Measurements from ENCODE around the gene CNTN5. TPM values are rescaled to one million over a fixed set of nuclear protein-coding genes. Genes with fewer than 3 reads are reported as not detected.
"Not testable (repeated sequence)": the region's sequence is repeated elsewhere in the genome, so short reads cannot be mapped to it uniquely, and the experiment has no call there.

CNTN5 gene
- total RNA-seq, 2 experiments from 2014 or later = not detected

DNA sequence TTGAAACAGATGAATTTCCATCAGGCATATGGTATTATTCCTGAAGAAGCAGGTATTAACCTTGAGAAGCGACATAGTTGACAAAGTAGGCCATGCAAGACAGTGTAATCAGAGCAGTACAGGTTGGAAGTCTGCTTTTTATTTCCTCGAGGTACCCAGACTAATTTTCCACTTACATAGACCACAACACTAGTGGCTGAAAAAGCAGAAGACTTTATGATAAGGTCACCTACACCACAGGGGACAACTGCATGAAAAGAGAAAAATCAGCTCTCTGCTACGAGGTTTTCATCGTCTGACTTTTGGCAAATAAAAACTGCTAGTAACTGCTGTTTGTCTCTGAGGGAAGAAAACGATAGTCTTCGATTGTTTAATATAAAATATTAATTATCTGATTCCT is 77.5 kb downstream of the CNTN5 start:
- ChIA-PET CTCF (no interaction called here), POLR2A (no interaction called here)
- Mint-ChIP-seq H3K36me3 (ENCODE audit: low read depth) (no peaks in the 10 kb centered on the region), H3K9me3 (ENCODE audit: insufficient read depth) (peaks cover 5% of the 10 kb centered on the region), H3K4me3 (no peak overlapping the region), H3K4me1 (ENCODE audit: low read depth) (no peaks in the 10 kb centered on the region), H3K27me3 (ENCODE audit: low read depth) (no peaks in the 10 kb centered on the region), H3K27ac (no peak overlapping the region)
- ATAC-seq (no peak), DNase-seq (no peak)

DNA sequence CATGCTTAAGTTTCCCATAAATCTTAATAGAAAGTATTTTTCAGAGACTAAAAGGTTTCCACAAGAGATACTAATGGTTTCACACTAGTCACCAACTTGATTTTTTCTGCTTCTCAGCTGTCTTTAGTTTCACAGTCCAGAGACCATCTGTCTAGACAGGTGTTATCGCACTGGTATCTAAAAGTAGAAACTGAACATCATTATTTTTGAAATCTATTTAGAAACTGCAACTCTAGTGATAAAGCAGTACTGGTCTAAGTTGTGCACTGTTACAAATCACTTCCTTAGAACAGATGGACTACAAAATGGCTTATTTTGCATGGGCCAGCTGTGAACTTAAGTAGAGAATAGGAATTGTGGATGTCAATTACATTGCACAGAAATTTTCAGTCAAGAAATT is 78.0 kb downstream of the CNTN5 start:
- ATAC-seq = no peak
- no peak overlapping the region for H3K27ac Mint-ChIP-seq
- H3K9me3 Mint-ChIP-seq (ENCODE audit: insufficient read depth) = peaks cover 10% of the 10 kb centered on the region
- no peak overlapping the region for H3K4me3 Mint-ChIP-seq
- DNase-seq = no peak
- no peaks in the 10 kb centered on the region for H3K27me3 Mint-ChIP-seq (ENCODE audit: low read depth)
- H3K36me3 Mint-ChIP-seq (ENCODE audit: low read depth) = no peaks in the 10 kb centered on the region
- ChIA-PET CTCF (no interaction called here), POLR2A (no interaction called here)
- H3K4me1 Mint-ChIP-seq (ENCODE audit: low read depth) = no peaks in the 10 kb centered on the region

DNA sequence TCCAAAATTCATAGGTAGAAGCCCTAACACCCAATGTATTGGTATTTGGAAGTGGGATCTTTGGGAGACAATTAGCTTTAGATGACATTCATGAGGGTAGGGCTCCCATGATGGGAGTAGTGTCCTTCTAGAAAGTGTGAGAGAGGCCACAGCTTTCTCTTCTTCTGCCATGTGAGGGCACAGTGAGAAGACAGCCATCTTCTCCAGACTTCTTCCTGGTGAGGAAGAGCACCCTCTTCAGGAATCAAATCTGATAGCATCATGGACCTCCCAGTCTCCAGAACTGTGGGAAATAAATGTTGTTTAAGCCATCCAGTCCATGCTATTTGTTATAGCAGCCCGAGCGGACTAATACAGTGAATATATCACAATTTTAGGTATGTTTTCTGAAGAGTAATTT is 96.9 kb downstream of the CNTN5 start:
- H3K4me3 Mint-ChIP-seq = no peak overlapping the region
- no peak for DNase-seq
- ATAC-seq = no peak
- H3K27ac Mint-ChIP-seq = no peak overlapping the region
- POLR2A ChIA-PET = no interaction called here
- CTCF ChIA-PET = no interaction called here
- no peaks in the 10 kb centered on the region for H3K36me3 Mint-ChIP-seq (ENCODE audit: low read depth)
- H3K27me3 Mint-ChIP-seq (ENCODE audit: low read depth) = no peaks in the 10 kb centered on the region
- H3K4me1 Mint-ChIP-seq (ENCODE audit: low read depth) = no peaks in the 10 kb centered on the region
- H3K9me3 Mint-ChIP-seq (ENCODE audit: insufficient read depth) = peaks cover 13% of the 10 kb centered on the region

- H3K36me3 Mint-ChIP-seq (ENCODE audit: low read depth); CTCF ChIA-PET; ATAC-seq; H3K27me3 Mint-ChIP-seq (ENCODE audit: low read depth); DNase-seq; H3K4me3 Mint-ChIP-seq; H3K4me1 Mint-ChIP-seq (ENCODE audit: low read depth); H3K27ac Mint-ChIP-seq; POLR2A ChIA-PET: not testable (repeated sequence)
- peaks cover 25% of the 10 kb centered on the region for H3K9me3 Mint-ChIP-seq (ENCODE audit: insufficient read depth)
These were observed 113.1 kb downstream of the CNTN5 start for GRCh38 chr11:99133862-99134261.

DNA sequence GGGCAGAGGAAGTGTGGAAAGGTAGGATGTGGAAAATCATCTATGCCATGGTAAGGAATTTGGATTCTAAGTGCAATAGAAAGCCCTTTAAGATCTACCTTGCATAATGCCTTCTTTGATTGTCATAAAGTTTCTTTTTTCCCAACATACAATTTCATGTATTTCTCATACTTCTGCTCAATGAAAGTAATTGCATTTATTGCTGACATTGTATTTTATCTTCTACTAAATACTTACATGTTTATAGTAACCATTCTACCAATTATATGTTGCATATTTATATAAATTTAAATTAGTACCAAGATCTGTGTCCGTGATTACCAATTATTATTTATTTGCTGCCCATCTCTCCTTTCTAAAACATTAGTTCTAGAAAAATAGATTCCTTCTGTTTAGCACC is 114.8 kb downstream of the CNTN5 start:
- ChIA-PET CTCF (no interaction called here), POLR2A (no interaction called here)
- Mint-ChIP-seq H3K27me3 (ENCODE audit: low read depth) (no peaks in the 10 kb centered on the region), H3K4me3 (no peak overlapping the region), H3K27ac (no peak overlapping the region), H3K36me3 (ENCODE audit: low read depth) (no peaks in the 10 kb centered on the region), H3K4me1 (ENCODE audit: low read depth) (no peaks in the 10 kb centered on the region), H3K9me3 (ENCODE audit: insufficient read depth) (peaks cover 19% of the 10 kb centered on the region)
- ATAC-seq (no peak), DNase-seq (no peak)

GRCh38 chr11:99142237-99142636 is 121.5 kb downstream of the CNTN5 start:
- ChIA-PET POLR2A (no interaction called here), CTCF (no interaction called here)
- peaks cover 9% of the 10 kb centered on the region for H3K9me3 Mint-ChIP-seq (ENCODE audit: insufficient read depth)
- no peaks in the 10 kb centered on the region for H3K27me3 Mint-ChIP-seq (ENCODE audit: low read depth)
- ATAC-seq (no peak), DNase-seq (no peak)
- no peaks in the 10 kb centered on the region for H3K4me1 Mint-ChIP-seq (ENCODE audit: low read depth)
- H3K27ac Mint-ChIP-seq = no peak overlapping the region
- no peaks in the 10 kb centered on the region for H3K36me3 Mint-ChIP-seq (ENCODE audit: low read depth)
- H3K4me3 Mint-ChIP-seq = no peak overlapping the region

- POLR2A ChIA-PET = no interaction called here
- H3K27ac Mint-ChIP-seq = no peak overlapping the region
- DNase-seq (no peak), ATAC-seq (no peak)
- H3K9me3 Mint-ChIP-seq (ENCODE audit: insufficient read depth) = peaks cover 13% of the 10 kb centered on the region
- no peaks in the 10 kb centered on the region for H3K4me1 Mint-ChIP-seq (ENCODE audit: low read depth)
- no peak overlapping the region for H3K4me3 Mint-ChIP-seq
- H3K27me3 Mint-ChIP-seq (ENCODE audit: low read depth) = no peaks in the 10 kb centered on the region
- CTCF ChIA-PET = no interaction called here
- H3K36me3 Mint-ChIP-seq (ENCODE audit: low read depth) = no peaks in the 10 kb centered on the region
These were observed 127.6 kb downstream of the CNTN5 start for GRCh38 chr11:99148352-99148751.

DNA sequence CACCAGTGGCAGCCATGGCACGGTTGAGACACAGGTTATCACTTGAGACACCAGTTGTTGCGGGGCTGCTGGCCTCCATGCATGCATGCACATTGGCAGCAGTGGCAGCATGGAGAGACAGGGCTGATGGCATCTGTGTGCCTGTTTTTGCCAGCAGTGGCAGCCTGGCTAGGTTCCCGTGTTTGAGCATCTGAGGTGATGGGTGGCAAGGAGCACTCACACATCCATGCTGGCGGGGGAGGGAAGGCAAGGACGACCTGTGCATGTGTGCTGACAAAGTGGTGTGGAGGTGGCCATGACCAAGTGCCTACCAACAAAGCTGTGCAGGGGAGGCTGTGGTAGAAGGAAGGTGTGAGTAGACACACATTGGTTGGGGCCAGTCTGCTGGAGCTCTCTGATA is 133.5 kb downstream of the CNTN5 start:
- CTCF ChIA-PET = no interaction called here
- H3K4me3 Mint-ChIP-seq = no peak overlapping the region
- no peak for ATAC-seq

GRCh38 chr11:99160447-99160846 is 139.7 kb downstream of the CNTN5 start:
- ATAC-seq (no peak), DNase-seq (no peak)
- Mint-ChIP-seq H3K27me3 (ENCODE audit: low read depth) (no peaks in the 10 kb centered on the region), H3K9me3 (ENCODE audit: insufficient read depth) (peaks cover 8% of the 10 kb centered on the region), H3K4me3 (no peak overlapping the region), H3K36me3 (ENCODE audit: low read depth) (no peaks in the 10 kb centered on the region), H3K4me1 (ENCODE audit: low read depth) (no peaks in the 10 kb centered on the region), H3K27ac (no peak overlapping the region)
- ChIA-PET POLR2A (no interaction called here), CTCF (no interaction called here)

More for the DNA sequence above, 133.5 kb downstream of the CNTN5 start:
- POLR2A ChIA-PET = no interaction called here
- no peak for DNase-seq
- Mint-ChIP-seq H3K4me1 (ENCODE audit: low read depth) (no peaks in the 10 kb centered on the region), H3K27ac (no peak overlapping the region), H3K27me3 (ENCODE audit: low read depth) (no peaks in the 10 kb centered on the region), H3K36me3 (ENCODE audit: low read depth) (no peaks in the 10 kb centered on the region), H3K9me3 (ENCODE audit: insufficient read depth) (peaks cover 20% of the 10 kb centered on the region)

- H3K36me3 Mint-ChIP-seq (ENCODE audit: low read depth) = no peaks in the 10 kb centered on the region
- no peaks in the 10 kb centered on the region for H3K27me3 Mint-ChIP-seq (ENCODE audit: low read depth)
- no peak overlapping the region for H3K27ac Mint-ChIP-seq
- no peaks in the 10 kb centered on the region for H3K4me1 Mint-ChIP-seq (ENCODE audit: low read depth)
- peaks cover 5% of the 10 kb centered on the region for H3K9me3 Mint-ChIP-seq (ENCODE audit: insufficient read depth)
- DNase-seq (no peak), ATAC-seq (no peak)
- ChIA-PET CTCF (no interaction called here), POLR2A (no interaction called here)
- H3K4me3 Mint-ChIP-seq = no peak overlapping the region
These were observed 142.1 kb downstream of the CNTN5 start for GRCh38 chr11:99162819-99163218.

DNA sequence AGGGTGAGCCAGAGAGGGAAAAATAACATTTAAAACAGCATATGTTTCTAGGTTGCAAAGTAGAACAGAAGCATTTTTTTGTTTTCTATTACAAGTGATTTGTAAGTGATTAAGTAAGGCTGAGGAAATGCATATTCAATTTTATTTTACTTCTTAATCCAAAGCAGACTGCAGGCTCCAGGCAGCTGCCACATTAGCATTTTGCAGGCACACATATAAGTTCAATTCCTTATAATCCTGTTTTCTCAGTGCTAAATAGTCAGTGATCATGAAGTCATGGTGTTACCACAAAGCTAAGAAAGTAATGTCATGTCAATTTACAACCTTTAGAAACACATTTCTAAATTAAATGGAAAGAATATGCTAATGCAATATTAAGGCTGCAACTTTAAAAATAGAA is 149.8 kb downstream of the CNTN5 start:
- no peak for ATAC-seq
- CTCF ChIA-PET = no interaction called here
- Mint-ChIP-seq H3K9me3 (ENCODE audit: insufficient read depth) (no peaks in the 10 kb centered on the region), H3K4me1 (ENCODE audit: low read depth) (no peaks in the 10 kb centered on the region), H3K36me3 (ENCODE audit: low read depth) (no peaks in the 10 kb centered on the region), H3K27me3 (ENCODE audit: low read depth) (no peaks in the 10 kb centered on the region), H3K27ac (no peak overlapping the region), H3K4me3 (no peak overlapping the region)
- no peak for DNase-seq
- POLR2A ChIA-PET = no interaction called here

DNA sequence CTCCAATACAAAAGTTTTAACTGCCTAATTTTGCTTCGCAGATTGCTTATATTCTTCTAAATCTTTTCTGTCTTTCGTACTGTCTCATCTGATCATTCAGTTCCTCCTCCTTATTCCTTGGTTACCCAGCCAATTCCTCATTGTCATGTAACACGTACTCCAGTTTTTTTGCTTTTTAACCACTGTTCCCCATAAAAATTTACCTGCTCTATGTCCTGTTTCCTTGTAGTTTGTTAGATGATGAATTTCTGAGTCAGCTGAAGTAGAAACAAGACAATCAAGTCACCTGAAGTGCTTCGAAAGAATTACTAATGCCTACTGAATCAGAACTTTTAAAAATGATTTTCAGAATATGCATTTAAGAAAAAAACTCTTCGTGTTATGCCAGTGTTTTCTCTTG is 150.6 kb downstream of the CNTN5 start:
- Mint-ChIP-seq H3K9me3 (ENCODE audit: insufficient read depth) (no peaks in the 10 kb centered on the region), H3K27ac (no peak overlapping the region), H3K4me3 (no peak overlapping the region), H3K36me3 (ENCODE audit: low read depth) (no peaks in the 10 kb centered on the region), H3K4me1 (ENCODE audit: low read depth) (no peaks in the 10 kb centered on the region), H3K27me3 (ENCODE audit: low read depth) (no peaks in the 10 kb centered on the region)
- ATAC-seq (no peak), DNase-seq (no peak)
- ChIA-PET POLR2A (no interaction called here), CTCF (no interaction called here)

DNA sequence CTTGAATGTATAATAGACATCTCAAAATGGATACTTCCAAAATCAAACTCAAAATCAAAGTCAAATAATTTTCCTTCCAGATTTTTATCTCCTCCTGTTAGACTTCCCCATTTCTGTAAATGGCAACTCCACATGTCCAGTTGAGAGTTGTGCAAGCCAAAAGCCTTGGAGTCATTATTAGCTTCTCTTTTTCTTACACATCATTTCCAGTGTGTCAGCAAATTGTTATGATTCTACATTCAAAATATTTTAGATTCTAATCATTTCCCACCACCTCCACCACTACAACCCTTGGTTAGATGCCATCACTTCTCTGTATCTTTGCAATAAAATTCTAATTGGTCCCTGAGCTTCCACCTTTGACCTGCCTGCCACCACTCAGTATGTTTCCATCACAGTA is 155.7 kb downstream of the CNTN5 start:
- Mint-ChIP-seq H3K4me1 (ENCODE audit: low read depth) (no peaks in the 10 kb centered on the region), H3K36me3 (ENCODE audit: low read depth) (no peaks in the 10 kb centered on the region), H3K27ac (no peak overlapping the region), H3K9me3 (ENCODE audit: insufficient read depth) (no peaks in the 10 kb centered on the region), H3K27me3 (ENCODE audit: low read depth) (no peaks in the 10 kb centered on the region), H3K4me3 (no peak overlapping the region)
- ATAC-seq = no peak
- ChIA-PET CTCF (no interaction called here), POLR2A (no interaction called here)
- DNase-seq = no peak

DNA sequence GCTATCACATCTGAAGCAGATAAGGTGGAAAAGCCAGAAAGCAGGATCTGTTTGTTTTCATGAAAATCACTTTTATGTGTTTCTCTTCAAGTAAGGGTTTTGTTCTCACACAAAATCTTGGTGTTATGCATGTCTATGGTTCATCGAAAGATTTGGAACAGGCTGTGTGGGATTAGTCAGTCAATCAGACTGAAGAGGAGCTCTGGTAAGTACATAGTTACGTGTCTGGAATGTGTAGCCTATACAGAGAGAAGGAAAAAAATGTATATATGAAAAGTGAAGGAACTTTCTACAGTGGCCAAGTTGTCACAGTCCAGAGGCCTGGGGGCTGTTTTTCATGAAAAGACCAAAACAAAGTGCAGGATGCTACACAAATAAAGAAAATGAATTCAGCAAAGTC is 156.7 kb downstream of the CNTN5 start:
- Mint-ChIP-seq H3K27me3 (ENCODE audit: low read depth) (no peaks in the 10 kb centered on the region), H3K9me3 (ENCODE audit: insufficient read depth) (peaks cover 4% of the 10 kb centered on the region), H3K4me1 (ENCODE audit: low read depth) (no peaks in the 10 kb centered on the region), H3K4me3 (no peak overlapping the region), H3K36me3 (ENCODE audit: low read depth) (no peaks in the 10 kb centered on the region), H3K27ac (no peak overlapping the region)
- DNase-seq (no peak), ATAC-seq (no peak)
- ChIA-PET CTCF (no interaction called here), POLR2A (no interaction called here)

All from activated CD8-positive, alpha-beta T cell treated with anti-CD3 and anti-CD28 coated beads, Interleukin-2, amount 10 ng/mL, durations not matched to agents 7 days and 5 days (primary cell).